Activated CD8-positive, alpha-beta memory T cell treated with anti-CD3 and anti-CD28 coated beads, Interleukin-2, amount 50 U/mL, for 1 hour (primary cell): Measurements from ENCODE around the gene TSPAN5.
"Not testable (repeated sequence)": the region's sequence is repeated elsewhere in the genome, so short reads cannot be mapped to it uniquely, and the experiment has no call there.

Experiments used
- DNase-seq: peaks from one replicate; pipeline ENCODE4 v3.0.0-alpha.2; 2020; ENCODE audit errors: extremely low read depth

Gene TSPAN5

GRCh38 chr4:98658287-98659105 is at the start of gene TSPAN5:
TSPAN5 (minus strand) TSS chr4:98658611.
- peak; percentile 28 for DNase-seq

GRCh38 chr4:98706935-98707334 is 48.5 kb upstream of the TSPAN5 start:
- DNase-seq = no peak

GRCh38 chr4:98706200-98706813 is 47.9 kb upstream of the TSPAN5 start:
- no peak for DNase-seq

GRCh38 chr4:98705586-98705985 is 47.2 kb upstream of the TSPAN5 start:
- not testable (repeated sequence) for DNase-seq

- DNase-seq = no peak
Observed at GRCh38 chr4:98700656-98701055, 42.2 kb upstream of the TSPAN5 start.

GRCh38 chr4:98694076-98694475 is 35.7 kb upstream of the TSPAN5 start:
- DNase-seq = no peak

- no peak for DNase-seq
Observed at GRCh38 chr4:98692411-98692810, 34.0 kb upstream of the TSPAN5 start.

- DNase-seq = no peak
Observed at GRCh38 chr4:98691588-98691987, 33.2 kb upstream of the TSPAN5 start.

- DNase-seq = no peak
Observed at GRCh38 chr4:98689507-98690174, 31.2 kb upstream of the TSPAN5 start.

- DNase-seq = no peak
Observed at GRCh38 chr4:98688411-98689290, 30.2 kb upstream of the TSPAN5 start.

GRCh38 chr4:98687876-98688275 is 29.5 kb upstream of the TSPAN5 start:
- DNase-seq = no peak

GRCh38 chr4:98686847-98687246 is 28.4 kb upstream of the TSPAN5 start:
- no peak for DNase-seq

GRCh38 chr4:98686043-98686707 is 27.8 kb upstream of the TSPAN5 start:
- no peak for DNase-seq

- no peak for DNase-seq
Observed at GRCh38 chr4:98685225-98686042, 27.0 kb upstream of the TSPAN5 start.

- no peak for DNase-seq
Observed at GRCh38 chr4:98682719-98683118, 24.3 kb upstream of the TSPAN5 start.

GRCh38 chr4:98680806-98681205 is 22.4 kb upstream of the TSPAN5 start:
- DNase-seq = no peak

- DNase-seq = no peak
Observed at GRCh38 chr4:98679738-98680137, 21.3 kb upstream of the TSPAN5 start.

GRCh38 chr4:98677799-98678198 is 19.4 kb upstream of the TSPAN5 start:
- no peak for DNase-seq

GRCh38 chr4:98674404-98675173 is 16.2 kb upstream of the TSPAN5 start:
- DNase-seq = no peak

GRCh38 chr4:98673978-98674377 is 15.6 kb upstream of the TSPAN5 start:
- DNase-seq = no peak
